Stimulated activated CD8-positive, alpha-beta memory T cell treated with anti-CD3 and anti-CD28 coated beads, Interleukin-15, amount 100 ng/mL, for 24 hours (primary cell): ENCODE results near the gene RDH12.

Source experiments
- DNase-seq: peaks from one replicate; pipeline ENCODE4 v3.0.0-alpha.2; 2020; ENCODE audit warnings: low read depth

The RDH12 gene

DNA sequence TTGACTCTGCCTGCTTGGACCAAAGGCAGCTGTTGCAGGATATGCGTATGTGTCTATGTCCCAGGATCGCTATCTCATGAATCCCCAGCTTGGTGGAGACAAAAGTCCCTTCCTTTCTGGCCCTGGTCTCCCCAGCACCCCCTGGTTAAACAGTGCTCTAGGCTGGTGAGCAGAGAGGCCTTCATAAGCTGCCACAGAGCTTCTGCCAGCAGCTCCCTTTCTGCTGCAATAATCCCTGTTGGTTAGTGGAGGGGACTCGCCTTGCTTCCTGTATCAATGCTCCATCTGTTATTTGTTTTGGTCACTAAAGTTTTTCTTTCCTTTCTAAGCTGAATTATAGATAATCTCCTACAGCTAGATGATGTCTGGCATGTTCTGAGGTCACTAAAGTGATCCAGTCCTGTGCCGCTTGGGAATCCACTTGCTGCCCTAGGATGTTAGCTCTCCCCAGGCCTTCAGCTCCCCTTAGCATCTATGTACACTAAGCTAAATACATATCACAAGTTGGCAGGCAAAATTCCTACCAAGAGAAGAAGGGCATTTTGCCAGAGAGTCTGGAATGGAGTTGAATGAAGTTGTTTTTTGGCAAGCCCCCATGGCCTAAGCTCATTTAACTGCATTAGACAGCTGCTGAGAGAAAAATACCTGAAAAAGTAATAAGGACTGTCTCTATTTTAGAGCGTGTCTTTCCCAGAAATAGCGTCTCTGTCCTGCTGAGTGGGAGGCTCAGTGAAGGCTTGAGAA is 47.8 kb downstream of the RDH12 start:
- no peak for DNase-seq

GRCh38 chr14:67756496-67756895 is 54.8 kb downstream of the RDH12 start:
- no peak for DNase-seq

GRCh38 chr14:67757175-67757574 is 55.5 kb downstream of the RDH12 start:
- no peak for DNase-seq

DNA sequence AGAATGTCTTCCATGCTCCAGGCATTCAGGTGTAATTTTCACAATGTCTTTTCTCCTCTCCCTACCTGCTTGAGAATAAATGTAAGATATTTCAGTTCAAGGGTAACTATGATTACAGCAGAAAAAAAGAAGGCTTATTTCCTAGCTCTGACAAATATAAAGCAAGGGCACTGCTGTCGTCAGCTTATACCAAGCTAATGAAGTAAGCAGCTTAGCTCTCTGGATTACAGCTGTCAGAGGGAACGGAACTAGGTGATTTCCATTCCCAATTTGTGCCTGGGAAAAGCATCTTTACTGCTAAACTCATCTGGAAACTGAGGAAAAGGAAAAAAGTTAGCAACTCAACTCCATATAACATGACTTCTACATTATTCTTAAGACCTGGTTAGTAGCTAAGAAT is 58.2 kb downstream of the RDH12 start:
- no peak for DNase-seq

- no peak for DNase-seq
Measured at GRCh38 chr14:67762051-67762450, 60.4 kb downstream of the RDH12 start.

GRCh38 chr14:67763158-67763822 is 61.6 kb downstream of the RDH12 start:
- DNase-seq, result no peak

DNA sequence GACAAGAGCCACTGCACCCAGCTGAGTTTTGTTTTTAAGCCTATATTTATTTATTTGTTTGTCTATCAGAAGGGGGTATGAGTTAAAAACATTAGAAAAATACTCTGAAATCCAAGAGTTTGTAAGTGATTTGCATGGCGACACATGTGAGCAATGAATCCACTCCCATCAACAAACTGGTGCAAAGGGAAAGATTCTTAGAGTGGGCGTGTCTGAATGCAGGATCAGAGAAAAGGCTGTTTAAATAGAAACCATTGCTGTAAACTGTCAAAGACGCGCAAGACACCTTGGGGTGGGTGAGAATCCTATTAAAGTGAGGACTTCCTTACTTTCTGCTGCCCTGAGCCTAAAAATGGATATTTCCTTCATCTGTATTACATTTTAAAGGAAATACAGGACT is 62.8 kb downstream of the RDH12 start:
- no peak for DNase-seq

DNA sequence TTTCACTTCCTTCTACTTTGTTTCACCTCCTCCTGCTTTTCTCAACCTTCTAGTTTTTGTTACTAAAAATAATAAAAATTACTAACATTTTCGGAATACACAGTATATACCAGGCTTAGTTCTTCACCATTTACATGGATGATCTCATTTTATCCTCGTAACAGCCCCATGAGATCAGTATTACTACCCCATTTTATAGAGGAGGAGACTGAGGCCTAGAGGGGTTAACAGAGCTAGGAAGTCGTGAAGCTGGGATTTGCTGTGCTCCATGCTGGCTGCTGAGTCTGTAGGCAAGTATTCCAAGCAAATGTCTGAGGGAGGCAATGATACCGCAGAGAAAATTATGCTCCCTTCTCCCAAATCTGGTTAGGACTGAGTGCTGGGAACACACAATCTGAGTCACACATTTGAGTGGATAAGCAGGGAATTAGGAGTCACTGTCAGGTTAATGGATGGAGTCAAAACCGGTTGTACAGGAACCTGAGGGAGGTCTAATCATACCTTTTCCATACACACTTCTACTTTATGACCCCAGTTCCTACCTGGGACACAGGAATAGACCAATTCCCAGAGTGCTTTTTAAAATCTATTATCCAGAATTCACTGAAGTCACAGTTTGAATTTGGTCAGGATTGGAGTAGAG is 63.6 kb downstream of the RDH12 start:
- DNase-seq, result no peak

GRCh38 chr14:67766035-67766680 is 64.5 kb downstream of the RDH12 start:
- no peak for DNase-seq

GRCh38 chr14:67768219-67768618 is 66.5 kb downstream of the RDH12 start:
- DNase-seq, result no peak

DNA sequence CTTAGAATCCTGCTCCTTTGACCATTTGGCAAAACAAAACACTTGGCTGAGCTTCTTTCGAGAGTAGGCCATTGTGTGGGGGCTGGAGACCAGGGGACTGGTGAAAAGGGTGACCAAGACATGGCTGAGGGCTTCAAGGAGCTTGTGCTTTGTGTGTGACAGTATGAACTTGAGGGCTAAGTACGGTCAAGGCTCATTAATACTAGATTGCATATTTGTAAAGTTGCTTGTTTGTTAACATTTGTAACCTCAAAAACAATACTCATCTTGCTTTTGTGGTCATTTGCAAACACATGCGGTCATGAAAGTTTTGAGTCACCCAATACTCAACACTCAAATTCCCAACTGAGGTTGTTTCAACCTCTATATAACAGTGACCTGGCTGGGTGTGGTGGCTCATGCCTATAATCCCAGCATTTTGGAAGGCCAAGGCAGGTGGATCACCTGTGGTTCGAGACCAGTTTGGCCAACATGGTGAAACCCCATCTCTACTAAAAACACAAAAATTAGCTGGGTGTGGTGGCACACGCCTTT is 72.2 kb downstream of the RDH12 start:
- DNase-seq, result no peak

- DNase-seq, result no peak
Measured at GRCh38 chr14:67776653-67777322, 75.1 kb downstream of the RDH12 start.

- DNase-seq, result no peak
Measured at GRCh38 chr14:67778792-67779191, 77.1 kb downstream of the RDH12 start.

DNA sequence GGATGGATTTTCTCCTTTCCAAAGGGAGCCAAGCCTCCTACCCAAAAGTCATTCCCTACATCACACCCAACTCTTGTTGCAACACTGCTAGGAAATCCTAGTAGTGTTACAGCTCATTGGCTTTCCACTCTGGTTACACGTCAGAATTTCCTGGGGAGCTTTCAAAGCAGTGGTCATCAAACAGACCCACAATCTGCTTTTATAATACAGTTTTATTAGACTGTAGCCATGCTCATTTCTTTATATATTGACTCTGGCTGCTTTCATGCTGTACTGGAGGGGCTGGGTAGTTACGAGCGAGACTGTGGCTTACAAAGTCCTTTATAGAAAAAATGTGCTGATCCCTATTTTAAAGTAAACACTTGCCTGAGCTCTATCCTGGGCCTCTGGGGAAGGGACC is 80.4 kb downstream of the RDH12 start:
- no peak for DNase-seq
